Stimulated activated CD4-positive, alpha-beta T cell treated with anti-CD3 and anti-CD28 coated beads, Interleukin-12 subunit alpha, Interleukin-12 subunit beta, amount 100 ng/mL, for 48 hours (primary cell): ENCODE data around the gene CLCNKB.

ENCODE experiments used
- DNase-seq, 3 donors: peaks; one replicate each; pipeline ENCODE4 v3.0.0-alpha.2; 2020; ENCODE audit warnings: low read depth in 2 of 3, low spot score in 1 of 3

CLCNKB gene

DNA sequence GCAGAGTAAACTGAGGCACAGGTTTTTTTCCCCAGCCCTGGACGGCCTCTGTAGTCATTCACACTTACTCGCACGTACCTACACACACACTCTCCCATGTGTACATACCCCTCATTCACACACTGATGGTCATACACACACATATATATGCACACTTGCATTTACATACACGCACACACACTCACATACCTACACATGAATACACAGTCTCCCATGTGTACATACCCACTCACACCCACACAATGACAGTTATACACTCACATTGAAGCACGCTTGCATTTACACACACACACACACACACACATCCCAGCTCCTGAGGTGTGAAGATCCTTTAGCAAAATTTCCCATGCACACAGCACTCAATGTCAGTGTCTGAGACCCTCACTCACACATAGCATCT, 30.6 kb downstream of the CLCNKB start:
- DNase-seq: no peak

DNA sequence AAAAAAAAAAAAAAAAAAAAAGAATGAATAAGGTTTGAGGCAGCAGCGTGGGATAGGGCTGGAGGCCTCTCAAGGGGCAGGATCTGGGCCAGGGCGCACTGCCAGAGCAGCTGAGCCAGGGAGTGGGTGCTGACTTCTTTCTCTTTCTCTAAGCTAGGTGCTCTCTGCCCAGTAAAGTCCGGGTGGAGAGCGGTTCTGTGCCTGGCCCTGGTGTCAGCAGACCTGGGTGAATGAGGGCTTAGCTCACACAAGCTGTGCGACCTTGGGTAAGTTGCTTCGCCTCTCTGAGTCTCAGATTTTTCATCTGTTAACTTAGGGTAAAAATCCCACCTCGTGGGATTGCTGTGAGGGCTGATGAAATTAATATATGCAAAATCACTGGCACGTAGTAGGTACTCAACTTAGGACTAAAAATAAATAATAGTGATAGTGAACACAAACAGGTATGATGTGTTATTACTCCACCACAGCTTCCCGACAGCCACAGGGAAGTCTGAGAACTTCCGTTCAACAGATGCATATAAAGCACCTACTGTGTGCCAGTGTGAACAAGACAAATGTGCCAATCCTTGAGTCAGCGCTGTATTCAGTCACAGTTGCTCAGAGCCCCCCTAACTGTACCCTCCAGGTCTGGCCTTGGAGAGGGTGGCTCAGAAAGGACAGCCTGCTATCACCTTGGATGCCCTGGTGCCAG, 31.9 kb downstream of the CLCNKB start:
- DNase-seq: no peak

DNA sequence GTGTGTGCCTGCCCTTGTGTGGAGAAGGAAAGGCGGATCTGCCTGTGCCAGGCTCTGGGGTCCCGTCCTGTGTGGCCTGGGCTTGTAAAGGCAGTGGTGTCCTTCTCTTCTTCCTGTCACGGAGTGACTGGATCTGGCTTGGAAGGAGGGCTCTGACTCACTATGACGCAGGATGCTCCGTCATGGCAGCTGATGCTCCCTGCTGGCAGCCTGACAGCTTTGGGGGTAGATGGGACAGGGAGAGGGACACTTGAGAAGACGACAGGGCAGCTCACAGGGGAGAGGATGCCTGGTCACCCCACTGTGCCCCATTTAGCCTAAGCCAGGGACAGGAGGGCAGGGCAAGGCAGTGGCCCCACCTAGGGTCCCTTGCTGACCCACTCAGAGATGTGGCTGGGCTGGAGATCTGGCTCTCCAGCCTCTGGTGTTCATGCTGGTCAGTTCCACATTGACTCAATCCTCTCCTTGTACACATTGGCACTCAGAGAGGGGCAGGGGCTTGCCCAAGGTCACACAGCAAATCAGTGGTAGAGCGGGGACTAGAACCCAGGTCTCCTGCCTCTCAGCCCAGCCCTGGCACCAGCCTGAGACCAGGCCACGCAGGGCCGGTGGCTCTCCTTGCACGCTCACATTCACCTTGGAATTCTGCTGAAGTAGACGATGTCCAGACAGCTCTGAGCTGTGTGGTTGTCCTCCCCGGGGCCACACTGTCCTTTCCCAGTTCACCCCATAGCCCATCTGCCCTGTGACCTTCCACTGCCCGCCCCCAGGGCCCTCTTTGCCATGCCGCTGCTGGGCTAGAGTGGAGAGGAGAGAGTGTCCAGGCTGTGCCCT, 32.7 kb downstream of the CLCNKB start:
- DNase-seq: no peak

DNA sequence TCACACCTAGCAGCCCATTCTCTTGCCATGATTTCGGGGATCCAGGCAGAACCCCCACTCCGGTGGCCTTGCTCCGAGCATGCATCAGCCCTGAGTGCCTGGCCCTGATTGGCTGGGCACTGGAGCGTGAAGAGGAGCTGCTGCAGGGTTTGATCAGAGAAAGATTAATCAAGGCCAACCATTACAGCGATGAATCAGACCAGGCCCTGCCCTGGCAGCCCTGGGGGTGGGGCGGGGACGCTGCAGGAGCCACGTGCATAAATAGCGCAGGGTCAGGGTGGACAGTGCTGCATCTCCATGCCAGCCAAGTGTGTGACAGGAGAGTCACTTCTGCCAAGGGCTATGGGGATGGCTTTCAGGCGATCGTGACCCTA, 33.3 kb downstream of the CLCNKB start:
- DNase-seq: no peak

DNA sequence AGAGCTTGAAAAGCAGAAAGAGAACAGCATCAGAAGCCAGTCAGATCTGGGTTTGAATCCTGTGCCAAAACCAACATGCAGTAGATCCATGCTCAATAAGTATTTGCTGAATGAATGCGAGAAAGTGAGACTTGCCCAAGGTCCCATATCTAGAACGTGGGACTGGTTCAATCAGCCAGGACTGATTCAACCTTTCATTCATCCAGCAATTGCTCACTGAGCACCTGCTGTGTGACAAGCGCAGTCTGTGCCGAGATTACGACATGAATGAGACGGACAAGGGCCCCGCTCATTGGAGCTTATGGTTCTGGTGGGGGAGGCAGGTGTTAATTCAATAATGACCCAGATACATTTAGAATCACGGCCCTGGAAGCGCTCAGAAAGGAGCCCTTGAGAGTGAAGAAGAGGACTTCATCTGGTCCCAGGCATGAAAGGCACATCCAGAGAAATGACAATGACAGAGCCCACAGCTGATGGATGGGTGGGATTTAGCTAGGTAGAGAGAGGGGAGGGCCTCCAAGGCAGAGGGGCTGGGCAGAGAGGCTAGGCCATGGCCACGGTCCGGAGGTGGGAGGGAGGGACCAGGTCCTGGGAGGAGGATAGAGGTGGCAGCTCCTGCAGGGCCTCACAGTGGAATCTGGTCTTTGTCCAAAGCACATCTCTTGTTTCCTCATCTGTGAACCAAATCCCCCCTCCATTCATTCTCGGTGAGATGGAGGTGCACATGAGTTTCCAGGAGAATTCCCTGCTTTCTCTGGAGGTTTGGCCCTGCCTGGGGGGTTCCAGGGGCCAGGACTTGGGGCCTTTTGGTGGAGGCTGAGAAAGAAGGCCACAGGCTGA, 34.0 kb downstream of the CLCNKB start:
- no peak for DNase-seq

DNA sequence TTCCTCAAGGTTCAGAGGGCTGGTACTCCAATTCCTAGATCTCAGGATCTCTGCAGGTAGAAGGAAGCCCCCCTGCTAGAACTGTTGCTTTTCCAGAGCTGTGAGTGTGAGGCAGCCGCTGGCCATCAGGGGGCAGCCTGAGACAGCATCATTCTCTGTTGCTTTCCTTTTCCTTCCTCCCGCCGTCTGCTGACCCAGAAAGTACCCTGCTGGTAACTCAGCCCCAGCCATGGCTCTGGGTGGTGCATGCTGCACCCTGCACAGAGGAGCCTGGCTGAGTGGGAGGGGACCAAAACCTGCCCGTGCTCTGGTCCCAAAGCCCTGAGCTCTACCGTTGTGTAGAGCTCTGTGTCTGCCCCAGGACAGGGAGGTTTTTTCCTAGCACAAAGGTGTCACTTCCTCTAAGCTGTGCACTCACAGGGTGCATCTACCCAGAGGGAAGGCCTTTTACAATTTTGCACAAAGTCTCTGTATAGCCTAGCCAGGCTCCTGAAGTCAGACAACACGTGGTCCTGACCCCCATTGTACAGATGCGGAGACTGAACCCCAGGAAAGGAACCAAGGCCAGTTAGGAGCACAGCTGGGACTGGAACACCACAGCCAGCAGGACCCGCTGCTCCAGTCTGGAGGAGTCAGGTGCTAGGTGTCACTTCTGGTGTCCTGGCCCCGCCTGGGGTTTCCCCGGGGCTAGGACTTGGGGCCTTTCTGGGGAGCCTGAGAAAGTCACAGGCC, 35.5 kb downstream of the CLCNKB start:
- DNase-seq: peak; percentile 54 to 65 (median 60)

DNA sequence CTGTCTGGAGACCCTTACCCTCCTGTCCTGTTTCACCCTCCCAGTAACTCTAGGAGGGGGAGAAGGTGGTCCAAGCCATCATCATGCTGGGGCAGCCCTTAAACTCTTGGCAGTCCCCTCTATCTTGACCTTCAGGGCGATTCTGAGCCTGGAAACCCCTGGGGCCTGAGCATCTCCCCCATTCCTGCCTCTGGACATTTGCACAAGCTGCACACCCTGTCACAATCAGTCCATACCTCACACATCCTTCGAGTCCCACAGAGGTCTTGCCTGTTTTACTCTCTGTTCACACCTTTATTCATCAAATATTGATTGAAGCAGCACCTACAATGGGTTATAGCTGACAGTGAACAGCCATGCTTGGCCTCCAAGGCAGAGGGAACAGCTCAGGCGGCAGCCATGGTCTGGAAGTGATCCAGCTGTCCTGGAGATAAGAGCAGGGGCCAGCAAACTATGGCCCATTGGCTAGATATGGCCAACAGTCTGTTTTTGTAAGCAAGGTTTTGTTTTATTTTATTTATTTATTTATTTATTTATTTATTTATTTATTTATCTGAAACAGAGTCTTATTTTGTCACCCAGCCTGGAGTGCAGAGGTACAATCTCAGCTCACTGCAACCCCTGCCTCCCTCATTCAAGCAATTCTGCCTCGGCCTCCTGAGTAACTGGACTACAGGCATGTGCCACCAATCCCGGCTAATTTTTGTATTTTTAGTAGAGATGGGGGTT, 37.0 kb downstream of the CLCNKB start:
- no peak for DNase-seq

DNA sequence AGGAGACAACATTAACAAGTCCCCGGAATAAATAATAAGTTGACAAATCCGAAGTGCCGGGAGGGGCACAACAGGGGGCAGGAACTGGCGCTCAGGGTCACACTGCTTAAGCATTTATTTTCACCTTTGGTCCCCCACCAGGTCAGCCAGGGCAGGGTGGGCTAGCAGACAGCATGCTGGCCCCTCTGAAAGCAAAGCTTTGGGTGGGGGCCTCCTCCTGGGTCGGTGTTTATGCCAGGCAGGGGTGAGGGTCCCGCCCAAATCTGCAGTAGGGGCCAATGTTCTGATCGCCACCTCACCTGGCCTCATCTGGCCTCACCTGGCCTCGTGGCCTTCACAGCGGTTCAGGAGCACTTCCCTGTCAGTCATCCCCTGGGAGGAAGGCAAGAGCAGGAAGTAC, 38.1 kb downstream of the CLCNKB start:
- DNase-seq: no peak

DNA sequence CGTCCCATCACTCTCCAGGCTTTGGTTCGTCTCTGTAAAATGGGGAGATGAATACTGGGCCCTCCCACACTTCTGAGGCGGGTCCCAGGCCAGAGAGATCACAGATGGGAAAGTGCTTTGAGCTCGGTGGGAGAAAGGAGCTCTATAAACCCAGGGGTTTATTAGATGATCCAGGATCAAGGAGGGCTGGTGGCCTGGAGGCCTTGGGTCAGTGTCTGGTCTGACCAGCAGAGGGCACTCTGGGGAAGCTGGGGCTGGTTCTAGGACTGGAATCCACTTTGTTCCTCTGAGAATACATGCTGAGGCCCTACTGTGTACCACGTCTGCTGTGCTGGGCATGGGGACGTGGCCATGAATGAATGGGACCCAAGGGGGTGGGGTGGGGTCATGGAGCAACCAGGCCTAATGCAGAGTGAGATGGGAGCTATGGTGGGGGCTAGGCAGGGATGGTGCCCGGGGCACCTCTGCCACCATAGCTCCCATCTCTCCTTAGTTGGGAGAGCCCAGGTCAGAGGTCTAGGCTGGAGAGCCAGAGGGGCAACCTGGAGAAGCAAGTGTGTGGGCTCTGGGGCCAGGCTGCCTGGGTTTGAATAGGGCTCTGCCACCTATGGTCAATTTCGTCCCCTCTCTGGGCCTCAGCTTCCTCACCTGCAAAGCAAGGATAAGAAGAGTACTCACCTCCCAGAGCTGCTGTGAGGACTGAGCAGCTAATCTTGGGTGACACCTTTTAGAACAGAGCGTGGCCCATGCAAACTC, 38.9 kb downstream of the CLCNKB start:
- DNase-seq: peak; percentile 48 to 72 (median 61)

DNA sequence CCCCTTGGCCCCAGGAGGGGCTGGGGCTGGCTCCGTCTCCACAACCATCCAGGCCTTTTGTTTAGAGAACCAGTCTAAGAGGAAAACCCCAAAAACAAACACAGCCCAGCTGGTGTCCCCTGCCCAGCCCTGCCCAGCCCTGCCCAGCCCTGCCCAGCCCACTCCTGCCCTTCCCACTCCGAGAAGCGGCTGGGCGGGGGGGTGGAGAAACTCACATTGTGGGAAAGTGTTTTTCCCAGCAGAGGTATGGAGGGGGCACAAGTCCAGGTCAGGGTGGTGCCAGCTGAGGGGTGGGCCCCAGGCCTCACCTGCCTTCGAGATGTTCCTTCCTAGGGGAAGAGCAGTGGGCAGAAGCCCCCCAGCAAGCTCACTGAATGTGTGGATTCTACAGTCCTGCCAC, 39.9 kb downstream of the CLCNKB start:
- DNase-seq: no peak

DNA sequence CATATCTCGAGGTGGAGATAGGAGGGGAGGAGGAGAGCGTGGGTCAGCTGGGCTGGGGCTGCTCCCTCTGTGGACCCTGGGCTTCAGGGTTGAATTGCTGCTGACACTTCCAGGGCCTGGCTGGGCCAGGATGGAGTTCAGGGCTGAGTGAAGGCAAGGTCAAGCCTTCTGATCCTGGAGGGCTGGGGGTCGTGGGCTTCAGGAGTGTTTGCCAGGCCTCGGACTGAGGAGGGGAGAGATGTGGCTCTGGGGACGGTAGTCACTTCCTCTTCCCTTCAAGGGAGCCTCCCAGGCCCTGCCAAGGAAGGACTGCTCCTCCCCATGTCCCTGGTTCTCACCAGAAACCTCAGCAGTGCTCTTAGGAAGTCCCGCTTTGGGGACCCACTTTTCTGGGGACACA, 41.9 kb downstream of the CLCNKB start:
- no peak for DNase-seq

DNA sequence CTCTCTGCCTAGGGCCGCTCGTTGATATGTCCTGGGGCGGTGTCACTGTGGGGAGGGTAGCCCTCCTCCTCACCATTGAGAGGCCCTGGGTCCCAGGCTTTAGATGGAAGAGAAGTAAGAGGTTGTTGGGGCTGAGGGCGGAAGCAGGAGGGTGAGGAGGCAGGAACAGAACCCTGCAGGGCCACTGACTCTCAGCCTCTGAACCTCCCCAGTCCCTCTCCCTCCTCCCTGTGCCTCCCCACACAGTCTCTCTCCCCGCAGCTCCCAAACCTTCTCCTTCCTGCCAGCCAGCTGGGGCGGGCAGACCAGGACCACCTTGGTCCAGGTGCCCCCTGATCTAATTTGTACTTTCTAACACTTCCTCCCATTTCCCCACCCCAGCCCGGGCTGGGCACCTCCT, 44.2 kb downstream of the CLCNKB start:
- no peak for DNase-seq

DNA sequence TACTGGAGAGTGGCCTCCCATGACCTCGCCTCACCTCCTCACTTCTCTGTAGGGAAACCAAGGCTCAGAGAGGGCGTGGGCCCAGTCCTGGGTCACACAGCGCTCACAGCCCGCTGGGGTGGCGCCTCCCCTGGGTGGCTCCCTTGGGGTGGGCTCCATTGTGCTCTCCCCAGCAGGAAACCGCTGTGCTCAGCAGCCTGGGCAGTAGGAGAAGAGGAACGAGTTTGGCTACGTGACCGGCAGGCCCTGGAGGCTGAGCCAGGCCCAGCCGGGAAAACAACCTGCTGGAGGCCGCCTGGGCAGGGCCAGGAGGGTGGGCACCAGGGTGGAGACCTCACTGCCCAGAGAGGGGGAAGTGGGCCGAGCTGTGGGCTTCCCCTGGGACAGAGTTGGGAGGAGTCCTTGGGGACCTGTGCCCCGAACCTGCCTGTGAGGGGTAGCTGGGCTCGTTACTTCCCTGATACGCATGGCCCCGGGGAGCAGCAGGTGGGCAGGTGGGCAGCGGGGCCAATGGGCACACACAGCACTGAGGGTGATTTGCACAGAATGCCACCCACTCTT, 44.8 kb downstream of the CLCNKB start:
- DNase-seq: no peak

DNA sequence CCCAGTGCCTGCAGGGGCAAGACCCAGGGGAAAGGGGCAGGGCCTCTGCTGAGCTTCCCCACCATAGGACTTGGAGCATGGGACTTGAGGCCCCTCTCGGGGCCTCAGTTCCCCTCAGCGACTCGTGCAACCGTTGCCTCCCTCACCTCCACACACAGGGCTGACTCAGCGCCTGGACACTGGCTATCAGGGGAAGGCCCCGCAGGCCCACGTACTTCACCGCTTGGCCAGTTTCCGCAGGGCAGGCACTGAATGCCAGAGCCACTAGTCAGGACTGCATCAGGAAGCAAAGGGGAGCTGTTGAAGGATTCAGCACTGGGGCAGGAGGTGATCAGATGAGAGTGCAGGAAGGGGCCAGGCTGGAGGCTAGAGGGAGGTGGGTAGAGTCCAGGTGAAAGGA, 45.4 kb downstream of the CLCNKB start:
- no peak for DNase-seq

DNA sequence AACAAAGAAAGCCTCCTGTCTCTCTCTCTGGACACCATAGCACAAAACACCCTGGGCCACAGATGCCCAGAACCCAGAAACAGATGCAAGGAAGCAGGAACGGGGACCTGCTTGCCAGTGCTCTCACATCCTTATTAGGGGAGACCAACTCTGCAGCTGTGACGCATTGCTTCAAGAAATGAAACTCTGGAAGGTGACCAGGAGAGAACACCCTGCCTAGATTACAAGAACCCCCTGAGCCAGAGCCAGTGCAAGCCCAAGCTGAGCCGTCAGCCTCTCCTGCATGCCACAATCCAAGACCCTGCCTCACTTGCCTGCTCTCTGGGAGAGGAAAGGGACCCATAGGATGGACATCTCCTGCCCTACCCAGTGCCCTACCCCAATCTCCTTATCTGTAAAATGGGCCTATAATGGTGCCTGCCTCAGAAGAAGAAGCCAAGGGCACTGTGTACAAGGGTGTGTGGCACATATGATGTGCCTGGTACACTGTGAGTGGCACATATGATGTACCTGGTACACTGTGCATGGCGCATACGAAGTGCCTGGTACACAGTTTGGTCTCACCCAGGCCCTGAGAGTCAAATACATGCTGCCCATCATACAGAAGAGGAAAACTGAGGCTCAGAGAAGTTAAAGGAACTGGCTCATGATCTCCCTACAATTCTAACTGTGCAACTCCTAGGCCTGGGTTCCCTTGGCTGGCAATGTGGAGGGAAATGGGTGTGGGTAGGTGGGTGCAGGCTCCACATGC, 46.7 kb downstream of the CLCNKB start:
- DNase-seq: no peak

DNA sequence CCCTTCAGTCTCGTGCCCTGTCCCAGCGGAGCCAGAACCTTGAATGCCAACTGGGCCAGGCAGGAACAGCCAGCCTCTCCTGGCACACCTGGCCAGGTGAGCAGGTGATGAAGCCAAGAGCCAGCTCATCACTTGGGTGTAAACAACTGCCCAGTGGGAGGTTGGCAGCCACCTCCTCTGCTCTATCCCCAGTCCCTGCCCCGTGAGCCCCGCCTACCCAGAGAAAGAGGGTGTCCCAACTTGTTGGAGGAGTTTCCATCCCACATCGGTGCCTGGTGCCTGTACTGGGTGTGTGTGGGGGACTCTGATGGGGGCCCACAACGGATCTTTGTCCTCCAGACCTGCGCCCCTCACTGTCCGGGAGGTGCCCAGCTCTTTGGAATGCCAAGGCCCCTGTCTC, 47.7 kb downstream of the CLCNKB start:
- no peak for DNase-seq

DNA sequence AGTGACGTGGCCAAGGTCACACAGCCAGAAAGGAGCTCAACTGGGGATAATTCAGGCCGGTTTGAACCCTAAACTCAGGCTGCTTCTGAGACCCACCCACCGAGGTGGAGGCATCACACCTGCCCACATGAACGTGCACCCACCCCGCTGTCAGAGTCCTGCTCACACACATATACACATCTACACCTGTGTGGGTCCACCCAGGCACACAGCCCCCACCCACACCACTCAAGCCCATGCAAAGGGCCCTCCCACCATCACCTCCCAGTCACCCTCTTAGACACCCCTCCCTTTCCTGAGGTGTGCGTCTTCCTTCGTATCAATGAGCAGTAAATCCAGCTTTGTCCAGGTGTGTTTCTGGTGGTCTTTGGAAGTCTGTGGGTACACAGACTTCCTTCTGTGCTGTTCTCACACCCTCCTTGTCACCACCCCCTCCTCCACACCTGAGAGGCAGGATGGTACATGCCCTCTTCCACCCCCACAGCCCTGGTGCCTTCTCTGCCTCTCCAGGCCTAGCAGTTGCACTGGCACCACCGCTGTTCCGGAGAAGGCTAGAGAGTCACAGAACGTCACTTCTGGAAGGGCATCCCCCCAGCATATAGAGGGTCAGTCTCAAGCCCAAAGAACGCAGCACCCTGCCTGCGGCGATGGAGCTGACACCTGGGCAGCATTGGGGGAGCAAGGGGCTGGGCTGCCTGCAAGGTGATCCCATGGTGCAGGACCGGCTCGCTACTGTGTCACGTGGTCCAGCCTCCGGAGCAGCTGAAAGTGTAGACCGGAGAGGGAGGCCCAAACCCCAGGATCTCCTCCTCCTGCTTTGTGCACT, 48.7 kb downstream of the CLCNKB start:
- DNase-seq: no peak
